ENCODE data around the gene KIRREL3. TPM values are rescaled to one million over a fixed set of nuclear protein-coding genes. Genes with fewer than 3 reads are reported as not detected.

The KIRREL3 gene
- total RNA-seq, 1 donor from 2014 or later, result not detected

DNA sequence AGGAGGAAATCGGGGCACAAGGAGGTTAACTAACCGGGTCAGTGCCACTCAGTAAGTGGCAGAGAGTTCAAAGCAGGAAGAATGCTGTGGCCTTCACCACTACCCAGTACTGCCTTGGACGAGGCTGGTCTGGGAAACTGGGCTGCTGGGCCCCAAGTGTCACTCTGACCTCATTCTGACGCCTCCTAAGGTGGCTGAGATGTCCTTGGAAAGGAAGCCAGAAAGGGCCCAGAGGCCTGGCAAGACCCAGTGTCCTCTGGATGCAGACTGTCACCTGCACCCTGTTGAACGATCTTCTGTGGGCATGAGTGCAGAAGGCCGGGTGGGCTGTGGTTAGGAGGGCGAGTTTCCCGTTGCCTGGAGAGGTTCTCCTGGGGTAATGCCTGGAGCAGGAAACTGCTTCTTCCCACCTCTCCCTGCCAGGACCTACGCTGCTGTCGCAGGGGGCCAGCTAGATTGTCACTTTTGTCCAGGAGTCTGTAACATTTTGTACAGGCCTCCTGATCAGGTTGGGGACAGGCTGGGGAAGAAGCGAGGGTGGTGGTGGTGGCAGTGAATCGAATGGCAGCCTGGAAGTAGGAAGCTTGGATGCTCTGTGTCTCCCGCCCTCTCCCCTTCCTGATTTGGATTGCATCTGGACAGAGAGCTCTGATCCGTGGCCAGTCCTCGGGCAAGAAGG, 540.0 kb downstream of the KIRREL3 start:
- ATAC-seq (no peak), DNase-seq (no peak)
- no peak overlapping the region for H3K4me3 ChIP-seq
- no peaks in the 10 kb centered on the region for H3K27me3 ChIP-seq
- TF ChIP-seq, protein P1, sequence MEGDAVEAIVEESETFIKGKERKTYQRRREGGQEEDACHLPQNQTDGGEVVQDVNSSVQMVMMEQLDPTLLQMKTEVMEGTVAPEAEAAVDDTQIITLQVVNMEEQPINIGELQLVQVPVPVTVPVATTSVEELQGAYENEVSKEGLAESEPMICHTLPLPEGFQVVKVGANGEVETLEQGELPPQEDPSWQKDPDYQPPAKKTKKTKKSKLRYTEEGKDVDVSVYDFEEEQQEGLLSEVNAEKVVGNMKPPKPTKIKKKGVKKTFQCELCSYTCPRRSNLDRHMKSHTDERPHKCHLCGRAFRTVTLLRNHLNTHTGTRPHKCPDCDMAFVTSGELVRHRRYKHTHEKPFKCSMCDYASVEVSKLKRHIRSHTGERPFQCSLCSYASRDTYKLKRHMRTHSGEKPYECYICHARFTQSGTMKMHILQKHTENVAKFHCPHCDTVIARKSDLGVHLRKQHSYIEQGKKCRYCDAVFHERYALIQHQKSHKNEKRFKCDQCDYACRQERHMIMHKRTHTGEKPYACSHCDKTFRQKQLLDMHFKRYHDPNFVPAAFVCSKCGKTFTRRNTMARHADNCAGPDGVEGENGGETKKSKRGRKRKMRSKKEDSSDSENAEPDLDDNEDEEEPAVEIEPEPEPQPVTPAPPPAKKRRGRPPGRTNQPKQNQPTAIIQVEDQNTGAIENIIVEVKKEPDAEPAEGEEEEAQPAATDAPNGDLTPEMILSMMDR (IDR thresholded peaks at IDR 0.05), result no peak
- H3K27ac ChIP-seq, result no peak overlapping the region
- no peaks in the 10 kb centered on the region for H3K9me3 ChIP-seq
- no peaks in the 10 kb centered on the region for H3K36me3 ChIP-seq
- intact Hi-C loops (cut with DNase I), result no loop called here
- peaks cover 6% of the 10 kb centered on the region for H3K4me1 ChIP-seq

- no peaks in the 10 kb centered on the region for H3K36me3 ChIP-seq
- intact Hi-C loops (cut with DNase I), result no loop called here
- H3K9me3 ChIP-seq, result no peaks in the 10 kb centered on the region
- no peak overlapping the region for H3K27ac ChIP-seq
- H3K4me3 ChIP-seq, result no peak overlapping the region
- H3K27me3 ChIP-seq, result no peaks in the 10 kb centered on the region
- no peak for ATAC-seq
- TF ChIP-seq, protein P1 (IDR thresholded peaks at IDR 0.05), result no peak
- H3K4me1 ChIP-seq, result no peaks in the 10 kb centered on the region
- no peak for DNase-seq
Measured at GRCh38 chr11:126459691-126460281, 540.8 kb downstream of the KIRREL3 start.

GRCh38 chr11:126457817-126458216, 542.8 kb downstream of the KIRREL3 start:
- Histone ChIP-seq H3K4me3 (no peak overlapping the region), H3K9me3 (no peaks in the 10 kb centered on the region), H3K27me3 (no peaks in the 10 kb centered on the region), H3K4me1 (no peaks in the 10 kb centered on the region), H3K27ac (no peak overlapping the region), H3K36me3 (no peaks in the 10 kb centered on the region)
- no peak for DNase-seq
- TF ChIP-seq, protein P1 (IDR thresholded peaks at IDR 0.05), result no peak
- no peak for ATAC-seq
- intact Hi-C loops (cut with DNase I), result no loop called here

GRCh38 chr11:126456783-126457542, 543.6 kb downstream of the KIRREL3 start:
- no peak for DNase-seq
- Histone ChIP-seq H3K27ac (no peak overlapping the region), H3K36me3 (no peaks in the 10 kb centered on the region), H3K4me3 (no peak overlapping the region), H3K27me3 (no peaks in the 10 kb centered on the region), H3K4me1 (no peaks in the 10 kb centered on the region), H3K9me3 (no peaks in the 10 kb centered on the region)
- intact Hi-C loops (cut with DNase I), result no loop called here
- TF ChIP-seq, protein P1 (IDR thresholded peaks at IDR 0.05), result no peak
- no peak for ATAC-seq

GRCh38 chr11:126456089-126456488, 544.5 kb downstream of the KIRREL3 start:
- DNase-seq, result no peak
- TF ChIP-seq, protein P1 (IDR thresholded peaks at IDR 0.05), result no peak
- intact Hi-C loops (cut with DNase I), result no loop called here
- Histone ChIP-seq H3K4me1 (no peaks in the 10 kb centered on the region), H3K27me3 (no peaks in the 10 kb centered on the region), H3K27ac (no peak overlapping the region), H3K9me3 (no peaks in the 10 kb centered on the region), H3K4me3 (no peak overlapping the region), H3K36me3 (no peaks in the 10 kb centered on the region)
- no peak for ATAC-seq
